Measurements from ENCODE around the gene IGFBP4. TPM values are rescaled to one million over a fixed set of nuclear protein-coding genes. Genes with fewer than 3 reads are reported as not detected.
"Not testable (repeated sequence)": the region's sequence is repeated elsewhere in the genome, so short reads cannot be mapped to it uniquely, and the experiment has no call there.

IGFBP4 gene
- total and polyA plus RNA-seq, 10 donors, result 49.3 to 537 (median 307) TPM

DNA sequence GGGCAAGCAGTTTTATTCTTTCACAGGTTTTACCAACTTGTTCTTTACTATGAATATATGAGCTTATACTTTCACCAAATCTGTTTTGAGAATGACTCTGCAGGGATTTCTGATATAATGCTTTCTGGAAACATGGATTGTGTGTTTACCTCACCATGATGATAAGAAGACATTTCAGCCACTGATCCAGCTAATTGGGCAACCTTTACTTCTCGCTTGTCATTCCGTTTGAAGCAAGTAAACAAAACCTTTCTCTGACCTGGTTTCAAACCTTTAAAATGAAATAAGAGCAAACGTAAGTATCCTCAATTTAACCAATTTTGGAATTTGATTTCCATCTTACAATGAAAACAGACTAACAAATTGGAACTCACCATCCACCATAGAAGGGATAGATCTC, 39.2 kb upstream of the IGFBP4 start:
- Histone ChIP-seq H3K27me3 (replicated peaks in 1 of 7) (no peaks in the 10 kb centered on the region), H3K9me3 (no peaks in the 10 kb centered on the region), H3K27ac (no peak overlapping the region), H3K4me1 (peaks cover 0 to 4% (median 2%) of the 10 kb centered on the region in 6 donors), H3K36me3 (peaks cover 0 to 84% (median 0%) of the 10 kb centered on the region in 6 donors), H3K4me3 (no peak overlapping the region)
- TF ChIP-seq POLR2A (IDR thresholded peaks at IDR 0.05), result no peak
- TF ChIP-seq, protein P1, sequence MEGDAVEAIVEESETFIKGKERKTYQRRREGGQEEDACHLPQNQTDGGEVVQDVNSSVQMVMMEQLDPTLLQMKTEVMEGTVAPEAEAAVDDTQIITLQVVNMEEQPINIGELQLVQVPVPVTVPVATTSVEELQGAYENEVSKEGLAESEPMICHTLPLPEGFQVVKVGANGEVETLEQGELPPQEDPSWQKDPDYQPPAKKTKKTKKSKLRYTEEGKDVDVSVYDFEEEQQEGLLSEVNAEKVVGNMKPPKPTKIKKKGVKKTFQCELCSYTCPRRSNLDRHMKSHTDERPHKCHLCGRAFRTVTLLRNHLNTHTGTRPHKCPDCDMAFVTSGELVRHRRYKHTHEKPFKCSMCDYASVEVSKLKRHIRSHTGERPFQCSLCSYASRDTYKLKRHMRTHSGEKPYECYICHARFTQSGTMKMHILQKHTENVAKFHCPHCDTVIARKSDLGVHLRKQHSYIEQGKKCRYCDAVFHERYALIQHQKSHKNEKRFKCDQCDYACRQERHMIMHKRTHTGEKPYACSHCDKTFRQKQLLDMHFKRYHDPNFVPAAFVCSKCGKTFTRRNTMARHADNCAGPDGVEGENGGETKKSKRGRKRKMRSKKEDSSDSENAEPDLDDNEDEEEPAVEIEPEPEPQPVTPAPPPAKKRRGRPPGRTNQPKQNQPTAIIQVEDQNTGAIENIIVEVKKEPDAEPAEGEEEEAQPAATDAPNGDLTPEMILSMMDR (IDR thresholded peaks at IDR 0.05 in 8 of 11, conservative IDR thresholded peaks at IDR 0.05 in 3 of 11), result no peak
- TF ChIP-seq POLR2AphosphoS5 (IDR thresholded peaks at IDR 0.05), result no peak
- intact Hi-C loops (cut with DNase I; ENCODE audit: low total_unique reads), result no loop called here
- 95 to 99% (median 97%) methylated on average over 3 of the region's 3 CpGs for WGBS, 5 donors
- DNase-seq, result no peak

DNA sequence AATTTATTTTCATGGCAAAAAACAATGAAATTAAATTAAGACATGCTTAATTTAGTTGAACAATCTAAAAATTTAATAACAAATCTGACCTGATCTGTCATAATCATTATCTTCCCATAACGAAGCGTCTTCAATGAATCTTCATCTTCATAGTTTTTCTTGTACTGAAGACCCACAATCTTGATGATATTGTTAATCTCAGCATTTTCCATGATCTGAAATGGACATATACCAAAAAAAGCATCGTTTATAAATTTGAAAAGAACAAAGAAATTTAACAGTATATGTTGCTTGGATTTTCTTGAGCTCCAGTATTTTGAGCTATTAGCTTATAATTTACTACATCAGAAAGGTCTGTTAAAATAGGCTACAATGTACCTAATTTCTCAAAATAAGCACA, 35.8 kb upstream of the IGFBP4 start:
- Histone ChIP-seq H3K4me3 (no peak overlapping the region), H3K27me3 (replicated peaks in 1 of 7) (no peaks in the 10 kb centered on the region), H3K4me1 (no peaks in the 10 kb centered on the region), H3K9me3 (no peaks in the 10 kb centered on the region), H3K27ac (no peak overlapping the region), H3K36me3 (peaks cover 0 to 84% (median 0%) of the 10 kb centered on the region in 6 donors)
- intact Hi-C loops (cut with DNase I; ENCODE audit: low total_unique reads), result no loop called here
- DNase-seq, result no peak
- WGBS, 5 donors, result 95 to 98% (median 97%) methylated on average over 3 of the region's 3 CpGs
- TF ChIP-seq POLR2A (IDR thresholded peaks at IDR 0.05), result no peak
- TF ChIP-seq, protein P1 (IDR thresholded peaks at IDR 0.05 in 8 of 11, conservative IDR thresholded peaks at IDR 0.05 in 3 of 11), result no peak
- TF ChIP-seq POLR2AphosphoS5 (IDR thresholded peaks at IDR 0.05), result no peak

DNA sequence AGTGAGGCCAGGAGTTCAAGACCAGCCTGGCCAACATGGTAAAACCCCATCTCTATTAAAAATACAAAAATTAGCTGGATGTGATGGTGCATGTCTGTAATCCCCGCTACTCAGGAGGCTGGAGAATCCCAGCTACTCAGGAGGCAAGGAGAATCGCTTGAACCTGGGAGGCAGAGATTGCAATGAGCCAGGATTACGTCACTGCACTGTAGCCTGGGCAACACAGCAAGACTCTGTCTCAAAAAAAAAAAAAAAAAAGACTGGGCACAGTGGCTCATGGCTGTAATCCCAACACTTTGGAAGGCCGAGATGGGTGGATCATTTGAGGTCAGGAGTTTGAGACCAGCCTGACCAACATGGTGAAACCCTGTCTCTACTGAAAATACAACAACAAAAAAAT, 33.7 kb upstream of the IGFBP4 start:
- DNase-seq; H3K27ac ChIP-seq; intact Hi-C loops (cut with DNase I; ENCODE audit: low total_unique reads); H3K27me3 ChIP-seq (replicated peaks in 1 of 7); H3K4me1 ChIP-seq; H3K4me3 ChIP-seq; H3K9me3 ChIP-seq: not testable (repeated sequence)
- H3K36me3 ChIP-seq, result peaks cover 0 to 73% (median 0%) of the 10 kb centered on the region in 6 donors
- 89 to 98% (median 95%) methylated on average over 4 of the region's 4 CpGs for WGBS, 5 donors

DNA sequence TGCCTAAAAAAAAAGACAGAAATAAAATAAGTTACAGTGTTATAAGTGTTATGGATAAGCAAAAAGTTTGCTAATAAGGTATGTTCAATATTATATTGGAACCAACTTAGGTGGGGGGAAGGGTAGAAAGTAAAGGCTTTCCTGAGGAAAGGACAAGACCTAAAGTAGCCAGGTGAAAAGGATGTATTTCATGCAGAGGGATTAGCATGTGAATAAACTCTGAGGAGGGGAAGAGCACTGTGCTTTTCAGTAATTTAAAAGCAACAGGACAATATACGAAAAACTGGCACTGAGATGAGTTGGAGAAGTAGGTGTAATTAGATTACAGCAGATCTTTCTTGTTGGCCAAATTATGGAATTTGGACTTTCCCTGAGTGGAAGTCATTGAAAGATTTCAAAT, 33.2 kb upstream of the IGFBP4 start:
- DNase-seq, result no peak
- intact Hi-C loops (cut with DNase I; ENCODE audit: low total_unique reads), result no loop called here
- Histone ChIP-seq H3K36me3 (peaks cover 0 to 68% (median 0%) of the 10 kb centered on the region in 6 donors), H3K4me3 (no peak overlapping the region), H3K9me3 (no peaks in the 10 kb centered on the region), H3K27me3 (replicated peaks in 1 of 7) (no peaks in the 10 kb centered on the region), H3K4me1 (peaks cover 0 to 4% (median under 1%) of the 10 kb centered on the region in 6 donors), H3K27ac (no peak overlapping the region)
- 91 to 99% (median 96%) methylated on average over 1 of the region's 1 CpG for WGBS, 5 donors
- TF ChIP-seq POLR2A (IDR thresholded peaks at IDR 0.05), result no peak
- TF ChIP-seq, protein P1 (IDR thresholded peaks at IDR 0.05 in 8 of 11, conservative IDR thresholded peaks at IDR 0.05 in 3 of 11), result no peak
- no peak for TF ChIP-seq POLR2AphosphoS5 (IDR thresholded peaks at IDR 0.05)

DNA sequence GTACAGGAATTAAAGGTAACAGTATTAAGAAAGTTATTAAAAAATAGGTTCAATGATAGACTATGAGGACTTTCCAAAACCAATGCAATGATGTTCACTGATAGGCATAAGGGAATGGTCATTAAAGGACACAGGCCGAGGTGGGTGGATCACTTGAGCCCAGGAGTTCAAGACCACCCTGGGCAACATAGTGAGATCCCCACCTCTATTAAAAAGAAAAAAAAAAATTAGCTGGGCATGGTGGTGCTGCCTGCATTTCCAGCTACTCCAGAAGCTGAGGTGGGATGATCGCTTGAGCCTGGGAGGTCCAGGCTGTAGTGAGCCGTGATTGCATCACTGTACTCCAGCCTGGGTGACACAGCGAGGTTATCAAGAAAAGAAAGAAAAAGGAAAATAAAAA, 31.4 kb upstream of the IGFBP4 start:
- Histone ChIP-seq H3K4me3 (no peak overlapping the region), H3K9me3 (no peaks in the 10 kb centered on the region), H3K27me3 (replicated peaks in 1 of 7) (peaks cover 0 to 2% (median 0%) of the 10 kb centered on the region in 7 donors), H3K27ac (no peak overlapping the region), H3K4me1 (peaks cover 0 to 21% (median 7%) of the 10 kb centered on the region in 6 donors), H3K36me3 (peaks cover 0 to 51% (median 0%) of the 10 kb centered on the region in 6 donors)
- no peak for TF ChIP-seq POLR2AphosphoS5 (IDR thresholded peaks at IDR 0.05)
- TF ChIP-seq POLR2A (IDR thresholded peaks at IDR 0.05), result no peak
- TF ChIP-seq, protein P1 (IDR thresholded peaks at IDR 0.05 in 8 of 11, conservative IDR thresholded peaks at IDR 0.05 in 3 of 11), result no peak
- DNase-seq, result no peak
- WGBS, 5 donors, result 94 to 97% (median 96%) methylated on average over 4 of the region's 4 CpGs
- intact Hi-C loops (cut with DNase I; ENCODE audit: low total_unique reads), result no loop called here

Data from spleen (tissue), 11 donors.